Natural killer cell treated with Interleukin-12 subunit alpha and Interleukin-12 subunit beta and Interleukin-15 and Interleukin-18, amount 100 ng/mL, for 72 hours (primary cell): ENCODE data around the gene NCR1. TPM values are rescaled to one million over a fixed set of nuclear protein-coding genes. Genes with fewer than 3 reads are reported as not detected.
"Not testable (repeated sequence)": the region's sequence is repeated elsewhere in the genome, so short reads cannot be mapped to it uniquely, and the experiment has no call there.

Experiments
- ATAC-seq, 2 donors: fragments of 150-1000 bp; cut with Tn5 transposase in 1 of 2; sonication (Bioruptor Pico), chemical (Tn5 transposase) in 1 of 2; 2 replicates each; pipeline ENCODE4 v1.10.0; 2021
- DNase-seq: peaks from one replicate; pipeline ENCODE4 v3.0.0; 2022; ENCODE audit warnings: low spot score
- H3K27ac Mint-ChIP-seq, 2 donors: 1 replicate in 1 of 2; 2 replicates in 1 of 2; pipeline ENCODE4 v1.8.0; 2022; ENCODE audit warnings: mixed read lengths in 2 of 2, mild to moderate bottlenecking in 1 of 2, moderate library complexity in 1 of 2
- H3K27me3 Mint-ChIP-seq, 2 donors: 1 replicate in 1 of 2; 2 replicates in 1 of 2; pipeline ENCODE4 v1.8.0; 2022; ENCODE audit warnings: mixed read lengths in 2 of 2
- H3K36me3 Mint-ChIP-seq: one replicate; pipeline ENCODE4 v1.8.0; 2022; ENCODE audit warnings: mixed read lengths
- H3K4me1 Mint-ChIP-seq, 2 donors: 1 replicate in 1 of 2; 2 replicates in 1 of 2; pipeline ENCODE4 v1.8.0; 2022; ENCODE audit warnings: low read depth in 2 of 2, mixed read lengths in 2 of 2, mild to moderate bottlenecking in 1 of 2
- H3K4me3 Mint-ChIP-seq: one replicate; pipeline ENCODE4 v1.8.0; 2022; ENCODE audit warnings: mixed read lengths
- H3K9me3 Mint-ChIP-seq: 2 replicates; pipeline ENCODE4 v1.8.0; 2022; ENCODE audit warnings: mixed read lengths
- total RNA-seq, 2 donors: library from RNA; stranded (reverse); gene quantifications; one replicate each; pipeline ENCODE4 v1.2.3, GENCODE V29; 2022

Gene NCR1
- total RNA-seq, 2 donors from 2014 or later, result 81.6 to 253 TPM

DNA sequence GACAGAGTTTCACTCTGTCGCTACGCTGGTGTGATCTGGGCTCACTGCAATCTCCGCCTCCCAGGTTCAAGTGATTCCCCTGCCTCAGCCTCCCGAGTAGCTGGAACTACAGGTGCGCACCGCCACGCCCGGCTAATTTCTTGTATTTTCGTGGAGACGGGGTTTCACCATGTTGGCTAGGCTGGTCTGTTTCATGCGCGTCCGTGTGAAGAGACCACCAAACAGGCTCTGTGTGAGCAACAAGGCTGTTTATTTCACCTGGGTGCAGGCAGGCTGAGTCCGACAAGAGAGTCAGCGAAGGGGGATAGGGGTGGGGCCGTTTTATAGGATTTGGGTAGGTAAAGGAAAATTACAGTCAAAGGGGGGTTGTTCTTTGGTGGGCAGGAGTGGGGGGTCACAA is 11.8 kb upstream of the NCR1 start:
- H3K27me3 Mint-ChIP-seq, H3K4me3 Mint-ChIP-seq, H3K36me3 Mint-ChIP-seq, H3K27ac Mint-ChIP-seq, H3K9me3 Mint-ChIP-seq, DNase-seq, ATAC-seq: not testable (repeated sequence)
- H3K4me1 Mint-ChIP-seq, result peaks cover 10 to 17% of the 10 kb centered on the region in 2 donors

GRCh38 chr19:54896036-54896435 is 9.9 kb upstream of the NCR1 start:
- no peak for ATAC-seq
- H3K4me1 Mint-ChIP-seq, result peaks cover 27 to 33% of the 10 kb centered on the region in 2 donors
- DNase-seq, result no peak
- H3K9me3 Mint-ChIP-seq, result no peaks in the 10 kb centered on the region
- H3K4me3 Mint-ChIP-seq, result no peak overlapping the region
- H3K27me3 Mint-ChIP-seq, result peaks cover 0 to 7% of the 10 kb centered on the region in 2 donors
- H3K27ac Mint-ChIP-seq, result peak overlapping the region; percentile 0 to 65
- H3K36me3 Mint-ChIP-seq, result no peaks in the 10 kb centered on the region

GRCh38 chr19:54898685-54899084 is 7.3 kb upstream of the NCR1 start:
- H3K36me3 Mint-ChIP-seq, ATAC-seq, H3K27me3 Mint-ChIP-seq, H3K9me3 Mint-ChIP-seq, DNase-seq, H3K4me3 Mint-ChIP-seq: not testable (repeated sequence)
- peak overlapping the region in 1 of 2 donors; percentile 98 for H3K27ac Mint-ChIP-seq
- peaks cover 40 to 47% of the 10 kb centered on the region in 2 donors for H3K4me1 Mint-ChIP-seq

- Mint-ChIP-seq H3K4me3 (peak overlapping the region; percentile 44), H3K4me1 (peaks cover 50 to 53% of the 10 kb centered on the region in 2 donors), H3K27ac (peak overlapping the region; percentile 61 to 98)
- ATAC-seq, DNase-seq, H3K27me3 Mint-ChIP-seq, H3K36me3 Mint-ChIP-seq, H3K9me3 Mint-ChIP-seq: not testable (repeated sequence)
Measured at GRCh38 chr19:54899646-54900045, 6.3 kb upstream of the NCR1 start.

- H3K4me1 Mint-ChIP-seq, result peaks cover 61 to 65% of the 10 kb centered on the region in 2 donors
- H3K4me3 Mint-ChIP-seq, result peak overlapping the region; percentile 79
- H3K27me3 Mint-ChIP-seq, H3K9me3 Mint-ChIP-seq, H3K36me3 Mint-ChIP-seq: not testable (repeated sequence)
- DNase-seq (peak; percentile 86), ATAC-seq (peak; percentile 53 to 79)
- H3K27ac Mint-ChIP-seq, result peak overlapping the region; percentile 83 to 98
Measured at GRCh38 chr19:54901153-54901552, 4.8 kb upstream of the NCR1 start.

GRCh38 chr19:54902061-54902460 is 3.9 kb upstream of the NCR1 start:
- Mint-ChIP-seq H3K27me3 (peaks cover 0 to 7% of the 10 kb centered on the region in 2 donors), H3K27ac (peak overlapping the region; percentile 83 to 98), H3K36me3 (no peaks in the 10 kb centered on the region), H3K9me3 (no peaks in the 10 kb centered on the region), H3K4me3 (peak overlapping the region; percentile 79), H3K4me1 (peaks cover 58 to 66% of the 10 kb centered on the region in 2 donors)
- DNase-seq, result no peak
- no peak for ATAC-seq

GRCh38 chr19:54903303-54903702 is 2.6 kb upstream of the NCR1 start:
- peaks cover 0 to 7% of the 10 kb centered on the region in 2 donors for H3K27me3 Mint-ChIP-seq
- no peaks in the 10 kb centered on the region for H3K36me3 Mint-ChIP-seq
- DNase-seq (no peak), ATAC-seq (no peak)
- no peak overlapping the region for H3K4me3 Mint-ChIP-seq
- H3K9me3 Mint-ChIP-seq, result no peaks in the 10 kb centered on the region
- peak overlapping the region; percentile 95 to 97 for H3K27ac Mint-ChIP-seq
- peaks cover 55 to 64% of the 10 kb centered on the region in 2 donors for H3K4me1 Mint-ChIP-seq

GRCh38 chr19:54904261-54904660 is 1.7 kb upstream of the NCR1 start:
- Mint-ChIP-seq H3K4me1 (peaks cover 47 to 54% of the 10 kb centered on the region in 2 donors), H3K27ac (peak overlapping the region; percentile 95 to 97), H3K4me3 (peak overlapping the region; percentile 91)
- H3K36me3 Mint-ChIP-seq, H3K9me3 Mint-ChIP-seq, H3K27me3 Mint-ChIP-seq, DNase-seq: not testable (repeated sequence)
- peak; percentile 24 to 25 for ATAC-seq

GRCh38 chr19:54905421-54905802 is 536 bp upstream of the NCR1 start:
- H3K27me3 Mint-ChIP-seq, result no peaks in the 10 kb centered on the region
- no peaks in the 10 kb centered on the region for H3K9me3 Mint-ChIP-seq
- H3K4me1 Mint-ChIP-seq, result peaks cover 38 to 42% of the 10 kb centered on the region in 2 donors
- peak overlapping the region; percentile 91 for H3K4me3 Mint-ChIP-seq
- peak overlapping the region; percentile 95 to 97 for H3K27ac Mint-ChIP-seq
- DNase-seq, result no peak
- ATAC-seq, result no peak
- H3K36me3 Mint-ChIP-seq, result peaks cover under 1% of the 10 kb centered on the region

DNA sequence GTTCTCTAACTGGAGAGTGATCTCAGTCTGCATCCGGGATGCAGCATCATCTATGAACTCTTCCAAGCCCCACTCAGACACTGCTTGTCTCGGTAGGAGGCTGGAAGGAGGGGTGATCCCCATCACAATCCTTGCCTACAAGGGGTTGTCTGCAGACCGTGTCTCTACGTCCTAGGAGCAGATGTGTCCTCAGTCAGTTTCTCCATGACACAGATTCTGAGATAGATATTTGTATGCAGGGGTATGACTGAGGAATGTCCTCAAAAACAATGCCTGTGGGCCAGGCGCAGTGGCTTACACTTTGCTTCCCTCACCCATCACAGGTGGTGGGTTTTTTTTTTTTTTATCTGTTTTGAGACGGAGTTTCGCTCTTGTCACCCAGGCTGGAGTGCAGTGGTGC is 871 bp downstream of the NCR1 start:
- Mint-ChIP-seq H3K4me3 (peak overlapping the region; percentile 91), H3K27ac (peak overlapping the region; percentile 95 to 97), H3K27me3 (no peaks in the 10 kb centered on the region), H3K4me1 (peaks cover 37% of the 10 kb centered on the region in 2 donors), H3K36me3 (peaks cover 6% of the 10 kb centered on the region), H3K9me3 (no peaks in the 10 kb centered on the region)
- DNase-seq (peak; percentile 65), ATAC-seq (peak; percentile 22 to 29)

- H3K4me1 Mint-ChIP-seq, result peaks cover 33 to 37% of the 10 kb centered on the region in 2 donors
- H3K4me3 Mint-ChIP-seq, result peak overlapping the region; percentile 62
- not testable (repeated sequence) for H3K27ac Mint-ChIP-seq, ATAC-seq, H3K36me3 Mint-ChIP-seq, H3K27me3 Mint-ChIP-seq, H3K9me3 Mint-ChIP-seq, DNase-seq
Measured at GRCh38 chr19:54907899-54908298, 2.0 kb downstream of the NCR1 start.

GRCh38 chr19:54916822-54917221 is 10.9 kb downstream of the NCR1 start:
- Mint-ChIP-seq H3K36me3 (no peaks in the 10 kb centered on the region), H3K4me1 (peaks cover 49 to 60% of the 10 kb centered on the region in 2 donors), H3K27me3 (no peaks in the 10 kb centered on the region), H3K4me3 (peak overlapping the region; percentile 82), H3K9me3 (no peaks in the 10 kb centered on the region), H3K27ac (peak overlapping the region; percentile 79 to 92)
- peak; percentile 88 for DNase-seq
- ATAC-seq, result peak; percentile 86 to 90

- DNase-seq, result no peak
- H3K4me1 Mint-ChIP-seq, result peaks cover 55 to 57% of the 10 kb centered on the region in 2 donors
- H3K36me3 Mint-ChIP-seq, result no peaks in the 10 kb centered on the region
- H3K27me3 Mint-ChIP-seq, result no peaks in the 10 kb centered on the region
- H3K9me3 Mint-ChIP-seq, result no peaks in the 10 kb centered on the region
- H3K4me3 Mint-ChIP-seq, result no peak overlapping the region
- no peak for ATAC-seq
- peak overlapping the region; percentile 79 to 92 for H3K27ac Mint-ChIP-seq
Measured at GRCh38 chr19:54918499-54918898, 12.6 kb downstream of the NCR1 start.

DNA sequence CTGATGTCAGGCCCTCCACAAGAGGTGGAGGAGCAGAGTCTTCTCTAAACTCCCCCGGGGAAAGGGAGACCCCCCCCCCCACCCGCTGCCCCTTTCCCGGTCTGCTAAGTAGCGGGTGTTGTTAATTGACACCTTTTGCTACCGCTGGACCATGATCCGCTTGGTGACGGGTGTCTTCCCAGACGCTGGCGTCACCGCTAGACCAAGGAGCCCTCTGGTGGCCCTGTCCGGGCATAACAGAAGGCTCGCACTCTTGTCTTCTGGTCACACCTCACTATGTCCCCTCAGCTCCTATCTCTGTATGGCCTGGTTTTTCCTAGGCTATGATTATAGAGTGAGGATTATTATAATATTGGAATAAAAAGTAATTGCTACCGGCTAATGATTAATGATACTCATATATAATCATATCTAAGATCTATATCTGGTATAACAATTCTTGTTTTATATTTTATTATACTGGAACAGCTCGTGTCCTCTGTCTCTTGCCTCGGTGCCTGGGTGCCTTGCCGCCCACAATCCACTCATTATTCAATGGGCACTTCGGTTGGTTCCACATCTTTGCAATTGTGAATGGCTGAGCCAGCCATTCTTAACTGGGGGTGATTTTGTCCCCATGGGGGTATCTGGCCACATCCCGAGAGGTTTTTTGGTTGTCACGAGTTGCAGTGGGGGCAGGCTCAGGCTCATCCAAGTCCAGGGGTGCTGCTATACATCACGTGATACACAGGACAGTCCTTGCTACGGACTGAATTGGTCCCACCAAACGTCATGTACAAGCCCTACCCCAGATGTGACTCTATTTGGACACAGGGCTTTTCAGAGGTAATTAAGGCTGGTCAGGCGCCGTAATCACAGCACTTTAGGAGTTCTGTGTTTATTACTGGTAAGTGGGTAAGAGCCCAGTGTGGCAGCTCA is 14.0 kb downstream of the NCR1 start:
- Mint-ChIP-seq H3K4me1 (peaks cover 48 to 53% of the 10 kb centered on the region in 2 donors), H3K27ac (peak overlapping the region; percentile 79 to 92)
- not testable (repeated sequence) for H3K27me3 Mint-ChIP-seq, H3K9me3 Mint-ChIP-seq, DNase-seq, H3K36me3 Mint-ChIP-seq, ATAC-seq, H3K4me3 Mint-ChIP-seq
